MM.1S (cell line): Measurements from ENCODE around the gene SDC3.

Experiments used
- DNase-seq: peaks from one replicate; pipeline ENCODE4 v3.0.0-alpha.2; 2015
- H2AFZ ChIP-seq: fragments of 300-600 bp; sonication (generic); 2 replicates; pipeline ENCODE4 v1.6.0; 2016; ENCODE audit warnings: antibody characterized with exemption, low read length
- H3F3A ChIP-seq: fragments of 300-600 bp; sonication (generic); 2 replicates; pipeline ENCODE4 v1.6.1; 2016; ENCODE audit warnings: mild to moderate bottlenecking, antibody characterized with exemption, low read length, moderate library complexity, mixed read lengths; ENCODE audit not compliant: insufficient read depth
- H3K27ac ChIP-seq: fragments of 300-600 bp; sonication (generic); 2 replicates; pipeline ENCODE4 v1.5.1; 2016; ENCODE audit warnings: mild to moderate bottlenecking, low read length
- H3K27me3 ChIP-seq: fragments of 300-600 bp; sonication (generic); replicated peaks from 2 replicates; pipeline ENCODE4 v1.6.0; 2016; ENCODE audit warnings: low read length; ENCODE audit not compliant: insufficient read depth
- H3K36me3 ChIP-seq: fragments of 300-600 bp; sonication (generic); replicated peaks from 2 replicates; pipeline ENCODE4 v1.6.1; 2016; ENCODE audit warnings: mild to moderate bottlenecking, low read length, mixed read lengths; ENCODE audit not compliant: insufficient read depth
- H3K4me1 ChIP-seq: fragments of 300-600 bp; sonication (generic); 2 replicates; pipeline ENCODE4 v1.6.1; 2016; ENCODE audit warnings: low read length, mixed read lengths
- H3K4me2 ChIP-seq: fragments of 300-600 bp; sonication (generic); 2 replicates; pipeline ENCODE4 v1.6.0; 2016; ENCODE audit warnings: low read depth, low read length
- H3K4me3 ChIP-seq: fragments of 300-600 bp; sonication (generic); 2 replicates; pipeline ENCODE4 v1.5.1; 2016; ENCODE audit warnings: low read length, mixed read lengths
- H3K79me2 ChIP-seq: fragments of 300-600 bp; sonication (generic); 2 replicates; pipeline ENCODE4 v1.6.1; 2016; ENCODE audit warnings: mixed run types, low read length, mixed read lengths
- H3K9ac ChIP-seq: fragments of 300-600 bp; sonication (generic); 2 replicates; pipeline ENCODE4 v1.6.1; 2016; ENCODE audit warnings: low read length, mixed read lengths
- H3K9me2 ChIP-seq: fragments of 300-600 bp; sonication (generic); replicated peaks from 2 replicates; pipeline ENCODE4 v1.6.1; 2016; ENCODE audit warnings: mild to moderate bottlenecking, low read length, mixed read lengths; ENCODE audit not compliant: insufficient read depth
- H3K9me3 ChIP-seq: fragments of 300-600 bp; sonication (generic); replicated peaks from 2 replicates; pipeline ENCODE4 v1.6.1; 2016; ENCODE audit warnings: mild to moderate bottlenecking, low read length, mixed read lengths; ENCODE audit not compliant: insufficient read depth
- H4K20me1 ChIP-seq: fragments of 300-600 bp; sonication (generic); 2 replicates; pipeline ENCODE4 v1.6.1; 2016; ENCODE audit warnings: mild to moderate bottlenecking, low read length, moderate library complexity, mixed read lengths; ENCODE audit not compliant: insufficient read depth
- CTCF ChIP-seq: fragments of 300-600 bp; sonication (generic); IDR thresholded peaks from 2 replicates; pipeline ENCODE4 v1.5.1; 2016; ENCODE audit warnings: antibody characterized with exemption, low read length, mixed read lengths
- EZH2 ChIP-seq: fragments of 300-600 bp; sonication (generic); optimal IDR thresholded peaks from 2 replicates; pipeline ENCODE3; 2017; ENCODE audit warnings: low read depth, mild to moderate bottlenecking, antibody characterized with exemption, low read length, mixed read lengths
- EZH2phosphoT487 ChIP-seq: fragments of 300-600 bp; sonication (generic); IDR thresholded peaks from 2 replicates; pipeline ENCODE4 v1.6.1; 2018; ENCODE audit warnings: antibody characterized with exemption, low read length

SDC3 gene

GRCh38 chr1:30879940-30880677 is 28.4 kb downstream of the SDC3 start:
- H3K9me2 ChIP-seq = no peaks in the 10 kb centered on the region
- no peak for TF ChIP-seq EZH2
- TF ChIP-seq CTCF = no peak
- no peak for TF ChIP-seq EZH2phosphoT487
- H2AFZ ChIP-seq = no peak overlapping the region
- no peaks in the 10 kb centered on the region for H4K20me1 ChIP-seq
- no peaks in the 10 kb centered on the region for H3K36me3 ChIP-seq
- H3K79me2 ChIP-seq = no peaks in the 10 kb centered on the region
- H3K4me1 ChIP-seq = no peaks in the 10 kb centered on the region
- peaks cover 89% of the 10 kb centered on the region for H3K27me3 ChIP-seq
- no peaks in the 10 kb centered on the region for H3K9me3 ChIP-seq
- H3K4me2 ChIP-seq = no peak overlapping the region
- H3K4me3 ChIP-seq = no peak overlapping the region
- H3K27ac ChIP-seq = no peak overlapping the region
- H3K9ac ChIP-seq = no peak overlapping the region
- no peaks in the 10 kb centered on the region for H3F3A ChIP-seq
- DNase-seq = no peak

GRCh38 chr1:30879126-30879786 is 29.3 kb downstream of the SDC3 start:
- no peak for TF ChIP-seq CTCF
- no peak for TF ChIP-seq EZH2
- Histone ChIP-seq H3K27me3 (peaks cover 89% of the 10 kb centered on the region), H3K36me3 (no peaks in the 10 kb centered on the region), H3K4me2 (no peak overlapping the region), H3F3A (no peaks in the 10 kb centered on the region), H2AFZ (no peak overlapping the region), H3K4me3 (no peak overlapping the region), H3K27ac (no peak overlapping the region), H4K20me1 (no peaks in the 10 kb centered on the region), H3K4me1 (no peaks in the 10 kb centered on the region), H3K9me3 (no peaks in the 10 kb centered on the region), H3K79me2 (no peaks in the 10 kb centered on the region), H3K9me2 (no peaks in the 10 kb centered on the region), H3K9ac (no peak overlapping the region)
- no peak for DNase-seq

GRCh38 chr1:30878559-30878958 is 30.0 kb downstream of the SDC3 start:
- Histone ChIP-seq H3K4me3 (no peak overlapping the region), H3K4me1 (no peaks in the 10 kb centered on the region), H3K79me2 (no peaks in the 10 kb centered on the region), H3K9me2 (no peaks in the 10 kb centered on the region), H2AFZ (no peak overlapping the region), H3K9me3 (no peaks in the 10 kb centered on the region), H3K36me3 (no peaks in the 10 kb centered on the region), H4K20me1 (no peaks in the 10 kb centered on the region), H3F3A (no peaks in the 10 kb centered on the region), H3K27ac (no peak overlapping the region), H3K27me3 (peaks cover 83% of the 10 kb centered on the region), H3K4me2 (no peak overlapping the region), H3K9ac (no peak overlapping the region)
- TF ChIP-seq CTCF = no peak
- TF ChIP-seq EZH2phosphoT487 = no peak
- TF ChIP-seq EZH2 = no peak
- DNase-seq = no peak
